HEK293 (cell line): ENCODE measurements around the gene FAM72B.
"Not testable (repeated sequence)": the region's sequence is repeated elsewhere in the genome, so short reads cannot be mapped to it uniquely, and the experiment has no call there.

Experiments
- PRDM1 ChIP-seq: fragments of 450-650 bp; formaldehyde crosslinking; IDR thresholded peaks from 2 replicates; pipeline ENCODE4; 2016; ENCODE audit warnings: missing biosample characterization, missing genetic modification characterization
- ZBTB20 ChIP-seq: fragments of 450-650 bp; formaldehyde crosslinking; IDR thresholded peaks from 2 replicates; pipeline ENCODE4 v1.5.1; 2016; ENCODE audit warnings: missing biosample characterization, missing genetic modification characterization
- ZNF114 ChIP-seq: fragments of 450-650 bp; formaldehyde crosslinking; IDR thresholded peaks from 2 replicates; pipeline ENCODE4 v1.5.0; 2017; ENCODE audit warnings: missing biosample characterization, missing genetic modification characterization
- TF ChIP-seq, protein P1 (sequence below): fragments of 450-650 bp; formaldehyde crosslinking; IDR thresholded peaks from 2 replicates; pipeline ENCODE4 v1.5.1; 2016; ENCODE audit warnings: missing biosample characterization, missing genetic modification characterization

DNA sequence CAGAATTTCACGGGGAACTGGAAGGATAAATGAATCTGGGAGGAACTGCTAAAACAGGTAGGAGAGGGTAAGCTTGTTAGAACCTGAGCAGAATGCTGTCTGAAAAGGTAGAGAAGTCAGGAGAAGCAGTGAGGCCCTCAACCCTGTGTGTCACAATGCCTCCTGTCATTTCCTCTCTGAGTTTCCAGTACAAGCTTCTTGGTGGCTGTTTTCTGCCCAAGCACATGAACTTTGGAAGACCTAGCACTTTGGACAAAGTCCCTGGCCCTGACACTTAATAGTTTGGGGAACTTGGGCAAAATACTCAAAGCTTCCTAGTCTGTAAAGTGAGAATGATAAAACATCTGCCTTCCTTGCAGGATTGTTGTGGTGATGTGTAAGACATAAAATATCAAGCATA is 52.6 kb downstream of the FAM72B start:
- TF ChIP-seq, protein P1, sequence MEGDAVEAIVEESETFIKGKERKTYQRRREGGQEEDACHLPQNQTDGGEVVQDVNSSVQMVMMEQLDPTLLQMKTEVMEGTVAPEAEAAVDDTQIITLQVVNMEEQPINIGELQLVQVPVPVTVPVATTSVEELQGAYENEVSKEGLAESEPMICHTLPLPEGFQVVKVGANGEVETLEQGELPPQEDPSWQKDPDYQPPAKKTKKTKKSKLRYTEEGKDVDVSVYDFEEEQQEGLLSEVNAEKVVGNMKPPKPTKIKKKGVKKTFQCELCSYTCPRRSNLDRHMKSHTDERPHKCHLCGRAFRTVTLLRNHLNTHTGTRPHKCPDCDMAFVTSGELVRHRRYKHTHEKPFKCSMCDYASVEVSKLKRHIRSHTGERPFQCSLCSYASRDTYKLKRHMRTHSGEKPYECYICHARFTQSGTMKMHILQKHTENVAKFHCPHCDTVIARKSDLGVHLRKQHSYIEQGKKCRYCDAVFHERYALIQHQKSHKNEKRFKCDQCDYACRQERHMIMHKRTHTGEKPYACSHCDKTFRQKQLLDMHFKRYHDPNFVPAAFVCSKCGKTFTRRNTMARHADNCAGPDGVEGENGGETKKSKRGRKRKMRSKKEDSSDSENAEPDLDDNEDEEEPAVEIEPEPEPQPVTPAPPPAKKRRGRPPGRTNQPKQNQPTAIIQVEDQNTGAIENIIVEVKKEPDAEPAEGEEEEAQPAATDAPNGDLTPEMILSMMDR (tag by site-specific recombination) = not testable (repeated sequence)
- not testable (repeated sequence) for TF ChIP-seq ZNF114 (tag by site-specific recombination); ZBTB20; PRDM1
